Posterior cingulate gyrus (tissue), 11 donors: ENCODE measurements around the gene MAEA.
A peak's percentile ranks its signal among the peaks of the same experiment; 100 is the strongest.

Experiments used
- DNase-seq, 10 donors: peaks; one replicate each; pipeline versions ENCODE4 v3.0.0 to v3.0.0-alpha.2; 2020 to 2021; ENCODE audit warnings: mixed read lengths in 3 of 10
- intact Hi-C: fragments of 100-400 bp; cut with DNase I; formaldehyde crosslinking; loops from one replicate; pipeline ENCODE4 v1.15.1; 2023

The MAEA gene

DNA sequence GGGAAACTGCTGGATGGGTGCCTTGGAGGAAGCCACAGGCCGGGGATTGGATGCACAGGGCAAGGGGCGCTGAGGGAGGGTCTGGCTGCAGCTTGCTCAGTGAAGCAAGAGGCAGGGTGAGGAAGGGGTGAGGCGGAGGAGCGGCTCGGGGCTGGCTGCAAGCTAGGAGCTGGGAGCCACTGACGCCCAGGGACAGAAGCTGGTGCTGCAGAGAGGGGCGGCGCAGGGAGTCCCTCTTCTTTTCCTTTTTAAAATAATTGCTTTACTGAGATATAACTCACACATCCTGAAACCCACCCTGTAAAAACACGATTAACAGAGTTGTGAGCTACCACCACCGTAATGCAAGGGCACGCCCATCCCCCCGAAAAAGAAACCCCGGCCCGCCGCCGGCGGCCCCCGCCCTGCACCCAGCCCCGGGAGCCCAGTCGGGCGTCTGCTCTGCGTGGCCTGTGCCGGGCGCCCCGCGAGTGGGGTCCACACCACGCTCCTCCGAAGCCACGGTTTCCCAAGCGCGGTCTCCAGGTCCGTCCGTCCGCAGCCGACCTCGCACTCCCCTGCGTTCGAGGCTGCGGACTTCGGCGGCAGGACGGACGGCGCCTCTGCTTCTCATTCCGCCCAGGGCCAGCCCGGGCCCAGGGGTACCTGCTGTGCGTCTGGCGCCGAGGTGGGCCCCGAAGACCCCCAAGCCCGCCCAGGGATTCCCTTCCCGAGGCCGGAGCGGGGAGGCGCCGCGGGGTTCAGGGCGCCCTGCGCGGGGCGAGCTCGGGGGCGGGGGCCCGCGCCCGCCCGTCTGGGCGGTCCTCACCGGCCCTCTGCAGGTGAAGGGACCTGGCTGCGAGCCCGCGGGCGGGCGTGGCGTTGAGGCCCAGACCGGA lies 56.5 kb downstream of the MAEA start:
- intact Hi-C loops, result loop anchor here (1.0 to 10.0 kb wide), 3 partner anchors 55 to 181 kb away; partner anchors contain the start of gene CTBP1
- DNase-seq, result peak in 6 of 10 donors; percentile 29 to 85 (median 44)

- intact Hi-C loops, result loop anchor here (1.0 to 10.0 kb wide), 3 partner anchors 56 to 182 kb away; partner anchors contain the start of gene CTBP1
- peak; percentile 100 for DNase-seq
Measured at GRCh38 chr4:1346781-1347409, 57.2 kb downstream of the MAEA start, which contains the start of gene UVSSA. Gene UVSSA, plus strand, starts transcription at chr4:1347208. Its CDS starts 884 bp downstream, at chr4:1348092.

DNA sequence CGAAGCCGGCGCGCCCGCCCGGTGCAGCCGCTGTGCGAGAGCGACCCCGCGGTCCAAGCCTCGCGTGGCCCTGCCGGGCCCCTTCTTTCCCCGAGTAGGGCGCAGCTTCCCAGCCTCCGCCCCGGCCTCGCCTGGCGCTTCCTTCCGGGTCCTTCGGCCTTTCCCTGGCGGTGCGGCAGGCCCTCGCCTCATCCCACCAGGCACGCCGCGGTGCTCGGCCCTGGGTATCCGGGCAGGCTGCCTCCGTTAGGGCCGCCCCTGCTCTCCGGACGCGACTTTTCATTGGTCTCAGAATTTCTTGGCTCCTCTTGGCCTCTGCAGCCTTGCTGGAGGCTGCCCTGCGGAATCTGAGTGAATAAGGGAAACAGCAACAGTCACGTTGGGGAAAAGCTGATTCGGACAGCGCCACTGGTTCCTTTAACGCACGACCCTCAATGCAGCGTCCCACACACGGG lies 57.7 kb downstream of the MAEA start:
- peak in 4 of 10 donors; percentile 22 to 85 (median 27) for DNase-seq
- intact Hi-C loops, result loop anchor here (2.0 to 10.0 kb wide), 2 partner anchors 57 to 183 kb away; no protein-coding TSS in a partner anchor

DNA sequence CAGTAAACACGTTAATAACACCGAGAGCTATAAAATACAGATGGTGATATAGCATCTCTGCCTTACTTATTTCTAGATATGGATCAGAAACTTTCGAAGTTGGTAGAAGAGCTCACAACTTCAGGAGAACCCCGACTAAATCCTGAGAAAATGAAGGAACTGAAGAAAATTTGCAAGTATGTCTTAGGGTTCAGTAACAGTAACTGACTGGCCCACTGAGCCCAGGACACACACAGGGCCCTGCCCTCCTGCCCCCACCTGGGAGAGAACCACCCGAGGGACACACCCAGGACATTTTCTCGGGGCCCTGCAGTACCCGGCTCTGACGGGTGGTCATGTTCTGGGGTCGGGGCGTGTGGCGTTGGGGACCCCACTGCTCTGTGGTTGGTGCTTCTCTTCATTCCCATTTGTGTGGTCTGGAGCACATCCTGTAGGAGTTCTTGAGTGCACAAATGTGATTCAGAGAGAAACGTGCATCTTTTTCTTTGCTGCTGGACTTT lies 58.4 kb downstream of the MAEA start:
- no peak for DNase-seq
- intact Hi-C loops, result loop anchor here (10.0 kb wide), 1 partner anchor 183 kb away; no protein-coding TSS in a partner anchor

DNA sequence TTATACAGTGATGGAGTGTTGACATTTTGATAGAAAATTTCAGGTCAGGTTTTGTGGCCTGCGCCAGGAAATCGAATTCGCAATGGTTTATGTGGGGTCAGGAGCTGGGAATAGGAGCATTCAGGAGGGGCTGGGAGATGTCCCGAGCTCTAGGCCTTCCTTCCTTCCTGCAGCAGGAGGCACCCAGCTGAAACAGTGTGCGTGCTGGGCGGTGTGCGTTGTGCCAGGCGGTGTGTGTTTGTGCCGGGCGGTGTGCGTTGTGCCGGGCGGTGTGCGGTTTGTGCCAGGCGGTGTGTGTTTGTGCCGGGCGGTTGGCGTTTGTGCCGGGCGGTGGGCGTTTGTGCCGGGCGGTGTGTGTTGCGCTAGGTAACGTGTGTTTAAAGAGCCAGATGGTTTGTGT lies 59.1 kb downstream of the MAEA start:
- DNase-seq, result no peak
- intact Hi-C loops, result loop anchor here (10.0 kb wide), 1 partner anchor 184 kb away; no protein-coding TSS in a partner anchor

DNA sequence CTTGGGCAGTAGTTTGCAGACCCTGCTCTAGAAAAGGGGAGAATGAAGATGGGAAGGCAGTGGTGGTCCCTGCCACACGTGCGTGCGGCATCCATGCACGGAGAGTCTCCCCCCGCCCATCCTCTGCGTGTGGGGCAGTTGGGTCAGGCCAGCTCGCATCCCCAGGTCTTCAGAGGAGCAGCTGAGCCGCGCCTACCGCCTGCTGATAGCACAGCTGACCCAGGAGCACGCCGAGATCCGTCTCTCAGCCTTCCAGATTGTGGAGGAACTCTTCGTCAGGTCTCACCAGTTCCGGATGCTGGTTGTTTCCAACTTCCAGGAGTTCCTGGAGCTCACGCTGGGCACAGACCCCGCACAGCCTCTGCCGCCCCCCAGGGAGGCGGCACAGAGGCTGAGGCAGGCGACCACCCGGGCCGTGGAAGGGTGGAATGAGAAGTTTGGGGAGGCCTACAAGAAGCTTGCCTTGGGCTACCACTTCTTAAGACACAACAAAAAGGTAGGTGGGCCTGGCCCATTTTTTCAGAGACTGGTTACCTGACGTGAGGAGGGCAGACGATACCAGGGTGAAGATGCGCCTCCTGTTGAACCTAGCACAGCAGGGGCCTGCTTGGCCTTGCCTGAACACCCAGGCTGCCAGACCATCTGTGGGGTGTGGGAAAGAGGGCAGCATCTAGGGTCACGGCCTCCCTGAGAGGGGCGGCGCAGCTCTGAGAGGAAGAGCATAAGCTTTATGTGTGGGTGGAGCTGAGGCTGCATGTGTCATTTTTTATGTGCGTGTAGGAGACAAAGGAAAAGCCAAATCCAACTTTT lies 59.9 kb downstream of the MAEA start:
- DNase-seq, result no peak
- intact Hi-C loops, result loop anchor here (10.0 kb wide), 1 partner anchor 185 kb away; no protein-coding TSS in a partner anchor

- intact Hi-C loops, result no loop called here
Measured at GRCh38 chr4:1350169-1350520, 60.5 kb downstream of the MAEA start.

DNA sequence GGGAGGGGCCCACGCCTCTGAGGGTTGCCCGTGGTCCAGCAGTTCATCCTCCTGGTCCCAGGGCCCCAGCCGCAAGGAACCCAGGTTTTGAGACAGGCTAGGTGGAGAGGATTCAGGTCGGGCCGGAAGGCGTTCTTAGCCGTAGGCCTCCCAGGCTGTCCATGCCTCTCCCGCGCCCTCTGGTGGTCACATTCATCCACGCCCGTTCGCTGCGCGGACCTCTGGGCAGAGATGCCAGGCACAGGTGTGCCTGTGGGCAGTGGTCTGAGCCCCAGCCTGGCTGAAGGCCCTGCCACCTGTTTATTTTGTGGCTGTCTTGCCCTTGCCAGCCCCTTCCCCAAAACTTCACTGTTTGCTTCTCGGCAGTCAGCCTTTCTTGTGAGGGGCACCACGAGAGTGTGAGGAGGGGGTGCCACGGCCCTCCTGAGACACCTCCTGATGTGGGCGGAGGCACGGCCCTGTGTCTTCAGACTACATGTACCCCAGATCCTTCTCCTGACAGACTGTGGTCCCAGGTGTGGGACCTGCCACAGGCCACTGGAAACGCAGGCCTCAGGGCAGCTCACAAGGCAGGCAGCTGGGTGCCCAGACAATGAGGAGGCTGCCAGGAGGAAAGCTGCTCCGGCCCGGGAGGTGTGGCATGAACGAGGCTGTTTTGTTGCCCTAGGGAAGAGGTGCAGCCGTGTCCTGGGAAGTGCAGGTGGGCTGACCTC lies 62.3 kb downstream of the MAEA start:
- intact Hi-C loops, result loop anchor here (1.0 kb wide), 1 partner anchor 222 kb away; no protein-coding TSS in a partner anchor
- DNase-seq, result peak; percentile 68 to 97 (median 86)

More at GRCh38 chr4:1350169-1350520, 60.5 kb downstream of the MAEA start:
- no peak for DNase-seq

- DNase-seq, result no peak
- intact Hi-C loops, result loop anchor here (1.0 kb wide), 1 partner anchor 222 kb away; no protein-coding TSS in a partner anchor
Measured at GRCh38 chr4:1352567-1352900, 62.8 kb downstream of the MAEA start.

GRCh38 chr4:1353186-1354055 lies 63.7 kb downstream of the MAEA start:
- no peak for DNase-seq
- intact Hi-C loops, result no loop called here

DNA sequence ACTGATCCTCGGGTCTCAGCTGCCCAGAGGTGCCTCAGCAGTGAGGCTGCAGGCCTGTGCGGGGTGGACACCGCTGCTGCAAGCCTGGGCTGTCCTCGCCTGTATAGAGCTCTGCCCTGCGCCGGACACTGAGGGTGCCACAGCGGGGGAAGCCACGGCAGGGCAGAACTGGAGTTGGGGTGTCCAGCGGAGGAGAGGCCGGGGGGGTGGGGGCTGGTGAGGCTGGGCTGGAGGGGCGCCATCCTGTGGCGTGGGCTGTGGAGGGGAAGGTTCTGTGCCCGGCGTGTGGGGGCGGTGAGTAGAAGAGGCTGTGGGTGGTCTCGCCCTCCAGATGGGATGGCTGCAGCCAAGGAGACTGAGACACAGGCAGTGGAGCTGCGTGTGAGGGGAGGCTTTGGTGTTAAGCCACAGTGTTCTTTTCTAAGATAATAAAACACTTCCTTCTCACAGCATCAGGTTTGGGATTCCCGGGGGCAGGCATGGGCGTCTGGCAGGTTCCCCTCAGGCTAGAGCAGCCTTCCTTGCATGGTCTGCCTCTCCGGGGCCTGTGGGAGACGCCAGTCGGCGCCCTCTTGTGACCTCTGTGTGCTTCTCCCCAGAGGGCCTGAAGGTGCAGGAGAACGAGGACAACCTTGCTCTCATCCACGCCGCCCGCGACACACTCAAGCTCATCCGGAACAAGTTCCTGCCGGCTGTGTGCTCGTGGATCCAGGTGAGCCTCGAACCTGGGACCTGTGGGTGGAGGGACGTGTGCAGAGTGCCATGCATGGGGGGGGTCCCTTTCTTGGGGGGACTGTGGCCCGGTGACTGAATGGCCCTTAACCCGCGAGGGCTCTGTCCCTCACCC lies 64.7 kb downstream of the MAEA start:
- DNase-seq, result peak in 1 of 10 donors; percentile 46
- intact Hi-C loops, result no loop called here

DNA sequence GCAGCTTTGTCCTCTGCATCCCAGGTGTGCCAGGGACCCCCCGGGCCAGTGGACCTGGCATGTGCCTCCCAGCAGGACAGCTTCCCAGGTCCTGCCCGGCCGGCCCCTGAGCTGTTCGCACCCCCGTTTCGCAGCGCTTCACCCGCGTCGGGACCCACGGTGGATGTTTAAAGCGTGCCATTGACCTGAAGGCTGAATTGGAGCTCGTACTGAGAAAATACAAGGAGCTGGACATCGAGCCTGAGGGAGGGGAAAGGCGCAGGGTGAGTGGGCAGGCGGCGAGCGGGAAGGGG lies 65.2 kb downstream of the MAEA start:
- DNase-seq, result no peak
- intact Hi-C loops, result loop anchor here (5.0 kb wide), 1 partner anchor 277 kb away; no protein-coding TSS in a partner anchor

DNA sequence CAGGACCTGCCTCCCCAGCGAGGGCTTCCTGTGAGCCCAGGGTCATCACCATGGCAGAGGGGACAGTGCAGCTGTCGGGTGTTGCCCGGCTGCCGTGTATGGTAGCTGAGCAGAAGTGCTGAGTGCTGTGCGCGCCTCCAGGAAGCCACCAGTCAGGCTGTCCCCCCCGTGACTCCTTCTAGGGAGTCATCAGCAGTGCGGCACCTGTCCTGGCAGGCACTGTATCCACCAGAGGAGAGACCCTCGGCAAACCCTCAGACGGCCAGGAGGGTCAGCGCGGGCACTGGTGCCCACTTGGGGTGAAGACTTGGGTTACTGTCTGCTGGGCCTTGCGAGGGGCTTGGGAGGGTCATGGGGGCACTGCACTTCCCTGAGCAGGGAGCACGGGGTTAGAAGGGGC lies 65.7 kb downstream of the MAEA start:
- intact Hi-C loops, result loop anchor here (5.0 kb wide), 1 partner anchor 277 kb away; no protein-coding TSS in a partner anchor
- no peak for DNase-seq

- intact Hi-C loops, result loop anchor here (1.0 to 5.0 kb wide), 3 partner anchors 156 to 370 kb away; no protein-coding TSS in a partner anchor
- peak in 8 of 10 donors; percentile 63 to 95 (median 73) for DNase-seq
Measured at GRCh38 chr4:1356181-1356998, 66.7 kb downstream of the MAEA start.

DNA sequence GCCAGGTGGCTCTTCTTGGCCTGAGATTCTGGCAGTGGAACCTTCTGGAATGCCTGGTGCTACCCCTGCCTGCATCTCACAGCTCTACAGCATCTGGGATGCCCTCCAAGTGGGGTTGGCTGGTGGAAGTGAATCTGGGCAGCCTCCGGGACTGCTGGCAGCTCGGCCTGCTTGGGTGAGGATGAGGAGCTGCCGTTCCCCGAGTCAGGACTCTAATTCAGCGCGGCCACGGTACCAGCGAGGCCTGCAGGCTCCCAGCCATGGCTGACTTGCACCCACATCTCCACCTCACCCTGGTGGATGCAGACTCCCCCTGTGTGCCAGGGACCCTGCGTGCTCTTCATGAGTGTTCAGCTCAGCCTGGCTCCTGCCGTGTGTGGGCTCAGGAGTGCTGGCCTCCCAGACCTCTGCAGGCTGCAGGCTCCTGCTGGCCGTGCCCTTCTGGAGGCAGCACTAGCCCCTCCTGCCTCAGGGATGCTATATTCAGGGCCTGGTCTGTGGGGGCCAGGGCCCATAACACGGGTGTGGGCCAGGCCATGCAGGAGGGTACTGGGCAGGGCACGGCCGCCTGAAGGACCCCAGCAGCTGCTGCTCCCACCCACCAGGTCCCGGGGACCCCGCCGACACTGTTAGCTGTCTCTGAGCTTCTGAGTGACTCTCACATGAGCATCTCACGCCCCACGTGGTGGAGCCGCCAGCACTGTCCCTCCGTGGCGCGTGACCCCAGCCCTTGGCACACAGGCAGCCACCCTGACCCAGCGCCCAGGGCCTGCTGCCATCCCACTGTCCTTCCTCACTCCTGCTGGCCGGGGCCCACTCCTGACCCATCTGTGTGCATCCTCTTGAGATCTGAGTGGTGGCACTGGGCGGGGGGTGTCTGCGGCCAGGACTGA lies 67.9 kb downstream of the MAEA start:
- intact Hi-C loops, result loop anchor here (2.0 to 5.0 kb wide), 2 partner anchors 155 to 275 kb away; no protein-coding TSS in a partner anchor

More for the DNA sequence above, 67.9 kb downstream of the MAEA start:
- peak in 7 of 10 donors; percentile 27 to 62 (median 40) for DNase-seq
